IMR-90 (cell line): ENCODE data around the gene ARID3C. TPM values are rescaled to one million over a fixed set of nuclear protein-coding genes. Genes with fewer than 3 reads are reported as not detected.

Experiments
- CEBPB ChIP-seq: IDR thresholded peaks from 2 replicates; pipeline ENCODE4 v1.6.1; 2012; ENCODE audit warnings: low read depth, low read length, improper control_type of control experiment
- CTCF ChIP-seq: conservative IDR thresholded peaks from 2 replicates; pipeline ENCODE4 v1.5.1; 2012; ENCODE audit warnings: mild to moderate bottlenecking, low read depth, low read length, improper control_type of control experiment
- RAD21 ChIP-seq: IDR thresholded peaks from 2 replicates; pipeline ENCODE4 v1.6.1; 2012; ENCODE audit warnings: low read length, improper control_type of control experiment
- polyA plus RNA-seq, 3 experiments: library from polyadenylated mRNA; depleted of rRNA; stranded (reverse); fragments of >200 nt; gene quantifications; 2 replicates each; pipeline ENCODE4 v1.2.3, GENCODE V29; 2012; ENCODE audit warnings: low replicate concordance in 1 of 3
- total RNA-seq: library from RNA; depleted of rRNA; stranded (reverse); fragments of >200 nt; gene quantifications from 2 replicates; pipeline ENCODE4 v1.2.3, GENCODE V29; 2012

Gene ARID3C
- total and polyA plus RNA-seq, 2 of the 4 experiments (the other 2 are of a cell fraction) = 0.07 TPM; not detected in 1

- no peak for TF ChIP-seq CTCF
- TF ChIP-seq RAD21 = no peak
- peak; percentile 95 for TF ChIP-seq CEBPB
These were observed 36.8 kb upstream of the ARID3C start (continued) for GRCh38 chr9:34665381-34666250.
